HEK293 (cell line): ENCODE measurements around the gene HTRA2.

Source experiments
- CTCF ChIA-PET: fragments of 350-600 bp; formaldehyde crosslinking; extraction: SDS; loops from one replicate; lab custom pipeline; 2021; ENCODE audit warnings: antibody characterized with exemption; lab: Yijun Ruan, JAX
- POLR2A ChIA-PET: fragments of 300-600 bp; formaldehyde crosslinking; extraction: SDS; loops from one replicate; lab custom pipeline; 2020; ENCODE audit warnings: antibody characterized with exemption, inconsistent platforms; lab: Yijun Ruan, JAX
- H3K27ac ChIP-seq: fragments of 200-500 bp; sonication (Bioruptor generic); 2 replicates; pipeline ENCODE4 v1.5.1; 2014; ENCODE audit warnings: low read depth, low read length, control low read depth, inconsistent platforms; ENCODE audit errors: extremely low read depth
- H3K36me3 ChIP-seq, 2 experiments: fragments of 200-500 bp in 1 of 2; sonication (Bioruptor generic) in 1 of 2; 1 replicate in 1 of 2; 2 replicates in 1 of 2; pipeline ENCODE4 v1.5.1; 2014 to 2017; ENCODE audit warnings: inconsistent platforms in 2 of 2, low read length in 2 of 2; ENCODE audit not compliant: control insufficient read depth in 2 of 2, insufficient read depth in 1 of 2
- H3K4me1 ChIP-seq: fragments of 200-500 bp; sonication (Bioruptor generic); 2 replicates; pipeline ENCODE4 v1.5.1; 2014; ENCODE audit warnings: mild to moderate bottlenecking, low read length, inconsistent platforms; ENCODE audit not compliant: control insufficient read depth, insufficient read depth
- H3K4me3 ChIP-seq: 2 replicates; pipeline ENCODE4 v1.5.1; 2011; ENCODE audit warnings: low read depth, mild to moderate bottlenecking, control low read depth, low read length, moderate library complexity
- H3K9me3 ChIP-seq: fragments of 200-500 bp; sonication (Bioruptor generic); 2 replicates; pipeline ENCODE4 v1.5.1; 2014; ENCODE audit warnings: low read depth, low read length, inconsistent platforms; ENCODE audit not compliant: control insufficient read depth, insufficient read depth
- ATF2 ChIP-seq: fragments of 450-650 bp; formaldehyde crosslinking; IDR thresholded peaks from 2 replicates; pipeline ENCODE4 v1.5.1; 2016; ENCODE audit warnings: missing biosample characterization, missing genetic modification characterization, low read depth
- GLIS2 ChIP-seq: fragments of 450-650 bp; formaldehyde crosslinking; IDR thresholded peaks from 2 replicates; pipeline ENCODE4 v1.5.1; 2016; ENCODE audit warnings: missing biosample characterization, missing genetic modification characterization
- HOXD13 ChIP-seq: sonication (generic); formaldehyde crosslinking; IDR thresholded peaks from 2 replicates; pipeline ENCODE4 v1.8.0; 2022; ENCODE audit warnings: missing genetic modification reagents, borderline replicate concordance
- OSR2 ChIP-seq: fragments of 450-650 bp; formaldehyde crosslinking; IDR thresholded peaks from 2 replicates; pipeline ENCODE4 v1.5.1; 2016; ENCODE audit warnings: missing biosample characterization, missing genetic modification characterization
- PRDM1 ChIP-seq: fragments of 450-650 bp; formaldehyde crosslinking; IDR thresholded peaks from 2 replicates; pipeline ENCODE4; 2016; ENCODE audit warnings: missing biosample characterization, missing genetic modification characterization
- ZBTB20 ChIP-seq: fragments of 450-650 bp; formaldehyde crosslinking; IDR thresholded peaks from 2 replicates; pipeline ENCODE4 v1.5.1; 2016; ENCODE audit warnings: missing biosample characterization, missing genetic modification characterization
- ZFHX2 ChIP-seq: fragments of 450-650 bp; formaldehyde crosslinking; conservative IDR thresholded peaks from 2 replicates; pipeline ENCODE4 v1.5.1; 2016; ENCODE audit warnings: missing biosample characterization, missing genetic modification characterization
- ZFP37 ChIP-seq: fragments of 450-650 bp; formaldehyde crosslinking; IDR thresholded peaks from 2 replicates; pipeline ENCODE4 v1.5.1; 2016; ENCODE audit warnings: missing biosample characterization, missing genetic modification characterization
- ZNF133 ChIP-seq: fragments of 450-650 bp; formaldehyde crosslinking; IDR thresholded peaks from 2 replicates; pipeline ENCODE4 v1.5.1; 2016; ENCODE audit warnings: missing biosample characterization, missing genetic modification characterization
- ZNF169 ChIP-seq: fragments of 450-650 bp; formaldehyde crosslinking; IDR thresholded peaks from 2 replicates; pipeline ENCODE4 v1.5.1; 2016; ENCODE audit warnings: missing biosample characterization, missing genetic modification characterization
- ZNF19 ChIP-seq: fragments of 450-650 bp; formaldehyde crosslinking; IDR thresholded peaks from 2 replicates; pipeline ENCODE4; 2016; ENCODE audit warnings: missing biosample characterization, missing genetic modification characterization, low read depth
- ZNF341 ChIP-seq: fragments of 450-650 bp; formaldehyde crosslinking; IDR thresholded peaks from 2 replicates; pipeline ENCODE4; 2016; ENCODE audit warnings: low read depth, missing biosample characterization, missing genetic modification characterization
- ZNF433 ChIP-seq: fragments of 450-650 bp; formaldehyde crosslinking; IDR thresholded peaks from 2 replicates; pipeline ENCODE4 v1.5.1; 2016; ENCODE audit warnings: missing biosample characterization, missing genetic modification characterization, low read depth
- ZNF610 ChIP-seq: fragments of 450-650 bp; formaldehyde crosslinking; IDR thresholded peaks from 2 replicates; pipeline ENCODE4 v1.5.1; 2016; ENCODE audit warnings: missing biosample characterization, missing genetic modification characterization, borderline replicate concordance
- ZNF692 ChIP-seq: fragments of 450-650 bp; formaldehyde crosslinking; IDR thresholded peaks from 2 replicates; pipeline ENCODE4 v1.5.1; 2016; ENCODE audit warnings: missing biosample characterization, missing genetic modification characterization
- ZNF776 ChIP-seq: fragments of 450-650 bp; formaldehyde crosslinking; IDR thresholded peaks from 2 replicates; pipeline ENCODE4 v1.5.0; 2017; ENCODE audit warnings: missing biosample characterization, missing genetic modification characterization, borderline replicate concordance
- ZNF837 ChIP-seq: fragments of 450-650 bp; formaldehyde crosslinking; IDR thresholded peaks from 2 replicates; pipeline ENCODE4 v1.5.1; 2016; ENCODE audit warnings: missing biosample characterization, missing genetic modification characterization
- ZSCAN5A ChIP-seq: fragments of 450-650 bp; formaldehyde crosslinking; IDR thresholded peaks from 2 replicates; pipeline ENCODE4 v1.5.1; 2016; ENCODE audit warnings: missing biosample characterization, missing genetic modification characterization
- TF ChIP-seq, protein P1 (sequence below): fragments of 450-650 bp; formaldehyde crosslinking; IDR thresholded peaks from 2 replicates; pipeline ENCODE4 v1.5.1; 2017; ENCODE audit warnings: missing biosample characterization, missing genetic modification characterization
- TF ChIP-seq, protein P2 (sequence below): fragments of 450-650 bp; formaldehyde crosslinking; IDR thresholded peaks from 2 replicates; pipeline ENCODE4 v1.5.1; 2016; ENCODE audit warnings: missing biosample characterization, missing genetic modification characterization

The HTRA2 gene

DNA sequence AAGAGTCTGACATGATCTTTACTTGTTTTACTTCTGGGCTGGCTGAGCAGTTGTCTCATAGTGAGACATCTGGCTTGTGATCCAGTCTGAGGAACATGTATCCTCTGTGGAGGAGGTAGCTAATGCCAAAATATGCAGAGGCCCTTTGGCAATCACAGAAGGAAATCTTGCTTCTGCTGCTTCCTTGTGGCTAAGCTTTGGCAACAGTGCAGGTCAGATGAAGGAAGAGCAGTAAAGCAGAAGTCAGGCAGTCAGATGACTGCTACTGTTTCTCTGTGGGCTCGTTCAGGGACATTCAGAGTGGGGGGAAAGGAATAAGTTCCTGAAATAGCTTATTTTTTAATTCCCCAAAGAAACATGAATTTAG lies 47.1 kb downstream of the HTRA2 start:
- H3K9me3 ChIP-seq = no peaks in the 10 kb centered on the region
- no peak for TF ChIP-seq GLIS2
- TF ChIP-seq OSR2 = no peak
- no peak for TF ChIP-seq ZNF610 (tag by site-specific recombination)
- no peak for TF ChIP-seq ATF2 (tag by site-specific recombination)
- TF ChIP-seq, protein P1, sequence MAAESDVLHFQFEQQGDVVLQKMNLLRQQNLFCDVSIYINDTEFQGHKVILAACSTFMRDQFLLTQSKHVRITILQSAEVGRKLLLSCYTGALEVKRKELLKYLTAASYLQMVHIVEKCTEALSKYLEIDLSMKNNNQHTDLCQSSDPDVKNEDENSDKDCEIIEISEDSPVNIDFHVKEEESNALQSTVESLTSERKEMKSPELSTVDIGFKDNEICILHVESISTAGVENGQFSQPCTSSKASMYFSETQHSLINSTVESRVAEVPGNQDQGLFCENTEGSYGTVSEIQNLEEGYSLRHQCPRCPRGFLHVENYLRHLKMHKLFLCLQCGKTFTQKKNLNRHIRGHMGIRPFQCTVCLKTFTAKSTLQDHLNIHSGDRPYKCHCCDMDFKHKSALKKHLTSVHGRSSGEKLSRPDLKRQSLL (tag by site-specific recombination) = no peak
- no peak for TF ChIP-seq ZSCAN5A (tag by site-specific recombination)
- no peak for TF ChIP-seq ZNF433 (tag by site-specific recombination)
- TF ChIP-seq ZNF133 = no peak
- no peak for TF ChIP-seq ZNF692 (tag by site-specific recombination)
- TF ChIP-seq ZNF837 (tag by site-specific recombination) = no peak
- no peak for TF ChIP-seq ZFHX2 (tag by site-specific recombination)
- H3K27ac ChIP-seq = no peak overlapping the region
- POLR2A ChIA-PET = interaction anchor here (1.8 kb wide), 1 partner anchor 10 kb away, joined by 4 read pairs; no protein-coding TSS in a partner anchor
- H3K36me3 ChIP-seq = no peaks in the 10 kb centered on the region
- H3K4me3 ChIP-seq = no peak overlapping the region
- no peaks in the 10 kb centered on the region for H3K4me1 ChIP-seq
- CTCF ChIA-PET = interaction anchor here (1.0 to 4.8 kb wide), 2 partner anchors 10 to 96 kb away, joined by 4 to 51 read pairs; no protein-coding TSS in a partner anchor

DNA sequence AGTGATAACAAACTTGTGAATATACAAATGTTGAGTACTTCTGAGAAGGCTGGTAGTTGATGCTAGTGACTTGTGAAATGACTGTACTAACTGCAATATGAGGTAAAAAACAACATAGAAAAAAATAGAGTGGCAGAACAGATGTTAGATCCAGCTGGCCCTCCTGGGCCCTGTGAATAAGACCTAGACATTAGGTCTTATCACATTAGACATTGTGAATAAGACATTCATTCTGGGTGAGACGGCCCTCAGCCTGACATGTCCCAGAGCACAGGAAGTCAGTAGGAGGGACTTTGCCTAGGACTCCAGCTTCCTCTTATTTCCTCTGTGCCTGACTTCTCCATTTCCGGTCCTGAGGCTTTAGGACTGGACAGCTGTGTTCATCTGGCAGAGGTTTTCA lies 47.7 kb downstream of the HTRA2 start:
- CTCF ChIA-PET = interaction anchor here (1.0 to 4.8 kb wide), 2 partner anchors 10 to 96 kb away, joined by 4 to 51 read pairs; no protein-coding TSS in a partner anchor
- POLR2A ChIA-PET = interaction anchor here (1.8 kb wide), 1 partner anchor 11 kb away, joined by 4 read pairs; no protein-coding TSS in a partner anchor
- Histone ChIP-seq H3K27ac (no peak overlapping the region), H3K4me3 (no peak overlapping the region), H3K36me3 (no peaks in the 10 kb centered on the region), H3K9me3 (no peaks in the 10 kb centered on the region), H3K4me1 (no peaks in the 10 kb centered on the region)
- TF ChIP-seq ZNF776 (tag by site-specific recombination) (no peak), ZNF341 (no peak), ZNF19 (tag by site-specific recombination) (no peak), ZNF169 (no peak), ZBTB20 (tag by site-specific recombination) (no peak), ZFP37 (tag by site-specific recombination) (no peak), PRDM1 (tag by site-specific recombination) (no peak), HOXD13 (CRISPR knock-in tag) (no peak)
- TF ChIP-seq, protein P2, sequence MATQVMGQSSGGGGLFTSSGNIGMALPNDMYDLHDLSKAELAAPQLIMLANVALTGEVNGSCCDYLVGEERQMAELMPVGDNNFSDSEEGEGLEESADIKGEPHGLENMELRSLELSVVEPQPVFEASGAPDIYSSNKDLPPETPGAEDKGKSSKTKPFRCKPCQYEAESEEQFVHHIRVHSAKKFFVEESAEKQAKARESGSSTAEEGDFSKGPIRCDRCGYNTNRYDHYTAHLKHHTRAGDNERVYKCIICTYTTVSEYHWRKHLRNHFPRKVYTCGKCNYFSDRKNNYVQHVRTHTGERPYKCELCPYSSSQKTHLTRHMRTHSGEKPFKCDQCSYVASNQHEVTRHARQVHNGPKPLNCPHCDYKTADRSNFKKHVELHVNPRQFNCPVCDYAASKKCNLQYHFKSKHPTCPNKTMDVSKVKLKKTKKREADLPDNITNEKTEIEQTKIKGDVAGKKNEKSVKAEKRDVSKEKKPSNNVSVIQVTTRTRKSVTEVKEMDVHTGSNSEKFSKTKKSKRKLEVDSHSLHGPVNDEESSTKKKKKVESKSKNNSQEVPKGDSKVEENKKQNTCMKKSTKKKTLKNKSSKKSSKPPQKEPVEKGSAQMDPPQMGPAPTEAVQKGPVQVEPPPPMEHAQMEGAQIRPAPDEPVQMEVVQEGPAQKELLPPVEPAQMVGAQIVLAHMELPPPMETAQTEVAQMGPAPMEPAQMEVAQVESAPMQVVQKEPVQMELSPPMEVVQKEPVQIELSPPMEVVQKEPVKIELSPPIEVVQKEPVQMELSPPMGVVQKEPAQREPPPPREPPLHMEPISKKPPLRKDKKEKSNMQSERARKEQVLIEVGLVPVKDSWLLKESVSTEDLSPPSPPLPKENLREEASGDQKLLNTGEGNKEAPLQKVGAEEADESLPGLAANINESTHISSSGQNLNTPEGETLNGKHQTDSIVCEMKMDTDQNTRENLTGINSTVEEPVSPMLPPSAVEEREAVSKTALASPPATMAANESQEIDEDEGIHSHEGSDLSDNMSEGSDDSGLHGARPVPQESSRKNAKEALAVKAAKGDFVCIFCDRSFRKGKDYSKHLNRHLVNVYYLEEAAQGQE (tag by site-specific recombination) = no peak
